HepG2 (cell line): ENCODE data around the gene USP30. TPM values are rescaled to one million over a fixed set of nuclear protein-coding genes. Genes with fewer than 3 reads are reported as not detected.

Source experiments
- BRF2 ChIP-seq: sonication (generic); formaldehyde crosslinking; IDR thresholded peaks from 2 replicates; pipeline ENCODE4 v1.8.1; 2022; ENCODE audit warnings: mild to moderate bottlenecking, missing genetic modification reagents
- CBX5 ChIP-seq: sonication (generic); formaldehyde crosslinking; IDR thresholded peaks from 2 replicates; pipeline ENCODE4 v1.4.0; 2020; ENCODE audit warnings: missing genetic modification reagents, borderline replicate concordance
- CSRNP1 ChIP-seq: sonication (generic); formaldehyde crosslinking; IDR thresholded peaks from 2 replicates; pipeline ENCODE4 v1.8.1; 2023; ENCODE audit warnings: mild to moderate bottlenecking, missing genetic modification reagents
- E2F1 ChIP-seq: sonication (generic); formaldehyde crosslinking; IDR thresholded peaks from 2 replicates; pipeline ENCODE4 v1.5.0; 2020; ENCODE audit warnings: missing genetic modification reagents
- GLI4 ChIP-seq: sonication (generic); formaldehyde crosslinking; IDR thresholded peaks from 2 replicates; pipeline ENCODE4 v1.5.1; 2020; ENCODE audit warnings: missing genetic modification reagents, mild to moderate bottlenecking, moderate library complexity, borderline replicate concordance
- MTA3 ChIP-seq: sonication (generic); formaldehyde crosslinking; IDR thresholded peaks from 2 replicates; pipeline ENCODE4 v1.4.0; 2020; ENCODE audit warnings: missing genetic modification reagents
- NCOA1 ChIP-seq: sonication (generic); formaldehyde crosslinking; IDR thresholded peaks from 2 replicates; pipeline ENCODE4 v1.9.0; 2021; ENCODE audit warnings: missing genetic modification reagents
- SAP130 ChIP-seq: IDR thresholded peaks from 2 replicates; pipeline ENCODE4 v1.6.1; 2016; ENCODE audit warnings: low read depth
- SMAD1 ChIP-seq: sonication (generic); formaldehyde crosslinking; IDR thresholded peaks from 2 replicates; pipeline ENCODE4 v1.4.0; 2020; ENCODE audit warnings: missing genetic modification reagents, low read depth, mild to moderate bottlenecking, borderline replicate concordance
- TEAD3 ChIP-seq: optimal IDR thresholded peaks from 2 replicates; pipeline ENCODE3; 2016; ENCODE audit warnings: borderline replicate concordance
- TFDP1 ChIP-seq: IDR thresholded peaks from 2 replicates; pipeline ENCODE4 v1.6.1; 2016; ENCODE audit warnings: missing compliant biosample characterization, missing genetic modification reagents, borderline replicate concordance
- WIZ ChIP-seq: sonication (generic); formaldehyde crosslinking; IDR thresholded peaks from 2 replicates; pipeline ENCODE4 v1.5.1; 2020; ENCODE audit warnings: mild to moderate bottlenecking, missing genetic modification reagents
- YY1 ChIP-seq: IDR thresholded peaks from 2 replicates; pipeline ENCODE4 v1.6.1; 2011; ENCODE audit warnings: low read length, low read depth, moderate library complexity, mild to moderate bottlenecking; ENCODE audit not compliant: insufficient read depth, insufficient replicate concordance
- ZFP36L2 ChIP-seq: sonication (generic); formaldehyde crosslinking; IDR thresholded peaks from 2 replicates; pipeline ENCODE4 v1.4.0; 2020; ENCODE audit warnings: missing genetic modification reagents
- polyA plus RNA-seq, 8 experiments: library from polyadenylated mRNA; depleted of rRNA in 3 of 8; stranded (reverse) in 7 of 8; unstranded in 1 of 8; fragments of >200 nt; fragmentation: Illumina TruSeq in 4 of 8; extraction: Trizol in 4 of 8; gene quantifications; 2 replicates each; pipeline versions ENCODE4 v1.2.1 to v1.2.3, GENCODE V29; 2011 to 2016; ENCODE audit warnings: low read depth in 4 of 8, missing spikeins in 1 of 8, mixed read lengths in 1 of 8; ENCODE audit not compliant: insufficient read depth in 1 of 8
- total RNA-seq, 5 experiments: library from RNA; depleted of rRNA; stranded (reverse); fragments of >200 nt; fragmentation: Illumina TruSeq; extraction: Trizol; gene quantifications; 2 replicates each; pipeline ENCODE4 v1.2.3, GENCODE V29; 2016; ENCODE audit warnings: low read depth in 1 of 5
- TF ChIP-seq, protein P1 (sequence below): sonication (generic); formaldehyde crosslinking; IDR thresholded peaks from 2 replicates; pipeline ENCODE4 v1.4.0; 2020; ENCODE audit warnings: low read depth, mild to moderate bottlenecking, missing genetic modification reagents
- TF ChIP-seq, protein P2 (sequence below), 2 experiments: fragments of 450-650 bp in 1 of 2; sonication (generic) in 1 of 2; formaldehyde crosslinking; IDR thresholded peaks; 2 replicates each; pipeline versions ENCODE4 v1.5.0 to v1.8.0; 2020 to 2022; ENCODE audit warnings: mild to moderate bottlenecking in 1 of 2, missing genetic modification reagents in 1 of 2

USP30 gene
- total and polyA plus RNA-seq, 2 of the 13 experiments (the other 11 are each of a cell fraction or from before 2014, with no cell fraction given) = 11.2 to 20.8 TPM

GRCh38 chr12:109093022-109093918 is 40.9 kb downstream of the USP30 start, which contains the start of gene ALKBH2 (continued):
- TF ChIP-seq WIZ (CRISPR knock-in tag) (peak; percentile 86), SMAD1 (peak; percentile 93; the same call in 1 of the 2 replicates), BRF2 (CRISPR knock-in tag) (peak; percentile 87; the same call in 1 of the 2 replicates), SAP130 (CRISPR knock-in tag) (peak; percentile 94), ZFP36L2 (0 out of 2 replicates have a peak, but pooled peaks have one; percentile 29), YY1 (peak; percentile 73), TEAD3 (CRISPR knock-in tag) (peak; percentile 74), CBX5 (CRISPR knock-in tag) (peak; percentile 94; the same call in 1 of the 2 replicates), GLI4 (CRISPR knock-in tag) (peak; percentile 88; the same call in 1 of the 2 replicates), CSRNP1 (CRISPR knock-in tag) (peak; percentile 96), TFDP1 (CRISPR knock-in tag) (peak; percentile 99), NCOA1 (CRISPR knock-in tag) (peak; percentile 88; the same call in 1 of the 2 replicates), MTA3 (CRISPR knock-in tag) (no peak), E2F1 (CRISPR knock-in tag) (0 out of 2 replicates have a peak, but pooled peaks have one; percentile 78)
- TF ChIP-seq, protein P1, sequence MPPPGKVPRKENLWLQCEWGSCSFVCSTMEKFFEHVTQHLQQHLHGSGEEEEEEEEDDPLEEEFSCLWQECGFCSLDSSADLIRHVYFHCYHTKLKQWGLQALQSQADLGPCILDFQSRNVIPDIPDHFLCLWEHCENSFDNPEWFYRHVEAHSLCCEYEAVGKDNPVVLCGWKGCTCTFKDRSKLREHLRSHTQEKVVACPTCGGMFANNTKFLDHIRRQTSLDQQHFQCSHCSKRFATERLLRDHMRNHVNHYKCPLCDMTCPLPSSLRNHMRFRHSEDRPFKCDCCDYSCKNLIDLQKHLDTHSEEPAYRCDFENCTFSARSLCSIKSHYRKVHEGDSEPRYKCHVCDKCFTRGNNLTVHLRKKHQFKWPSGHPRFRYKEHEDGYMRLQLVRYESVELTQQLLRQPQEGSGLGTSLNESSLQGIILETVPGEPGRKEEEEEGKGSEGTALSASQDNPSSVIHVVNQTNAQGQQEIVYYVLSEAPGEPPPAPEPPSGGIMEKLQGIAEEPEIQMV (CRISPR knock-in tag) = peak; percentile 81; the same call in 1 of the 2 replicates
- TF ChIP-seq, protein P2, sequence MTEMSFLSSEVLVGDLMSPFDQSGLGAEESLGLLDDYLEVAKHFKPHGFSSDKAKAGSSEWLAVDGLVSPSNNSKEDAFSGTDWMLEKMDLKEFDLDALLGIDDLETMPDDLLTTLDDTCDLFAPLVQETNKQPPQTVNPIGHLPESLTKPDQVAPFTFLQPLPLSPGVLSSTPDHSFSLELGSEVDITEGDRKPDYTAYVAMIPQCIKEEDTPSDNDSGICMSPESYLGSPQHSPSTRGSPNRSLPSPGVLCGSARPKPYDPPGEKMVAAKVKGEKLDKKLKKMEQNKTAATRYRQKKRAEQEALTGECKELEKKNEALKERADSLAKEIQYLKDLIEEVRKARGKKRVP (CRISPR knock-in tag; IDR thresholded peaks at IDR 0.05) = peak in 1 of 2 experiments; percentile 84; a peak in 2 of 4 replicates
